IPS-11a (cell line): Measurements from ENCODE around the gene S1PR4.

Experiments used
- H3K4me3 ChIP-seq: one replicate; pipeline ENCODE4 v1.5.1; 2013; ENCODE audit warnings: low read depth, low read length, control low read depth

The S1PR4 gene, protein sequence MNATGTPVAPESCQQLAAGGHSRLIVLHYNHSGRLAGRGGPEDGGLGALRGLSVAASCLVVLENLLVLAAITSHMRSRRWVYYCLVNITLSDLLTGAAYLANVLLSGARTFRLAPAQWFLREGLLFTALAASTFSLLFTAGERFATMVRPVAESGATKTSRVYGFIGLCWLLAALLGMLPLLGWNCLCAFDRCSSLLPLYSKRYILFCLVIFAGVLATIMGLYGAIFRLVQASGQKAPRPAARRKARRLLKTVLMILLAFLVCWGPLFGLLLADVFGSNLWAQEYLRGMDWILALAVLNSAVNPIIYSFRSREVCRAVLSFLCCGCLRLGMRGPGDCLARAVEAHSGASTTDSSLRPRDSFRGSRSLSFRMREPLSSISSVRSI

GRCh38 chr19:3178377-3178972 lies at the start of gene S1PR4:
TSS of gene S1PR4 (plus strand) at chr19:3178769. CDS start at chr19:3178793, 24 bp downstream.
- H3K4me3 ChIP-seq = no peak within 1 kb of the TSS

- no peak overlapping the region for H3K4me3 ChIP-seq
These were observed 49.5 kb upstream of the S1PR4 start for GRCh38 chr19:3129112-3129511.

- no peak overlapping the region for H3K4me3 ChIP-seq
These were observed 47.4 kb upstream of the S1PR4 start for GRCh38 chr19:3131168-3131567.

DNA sequence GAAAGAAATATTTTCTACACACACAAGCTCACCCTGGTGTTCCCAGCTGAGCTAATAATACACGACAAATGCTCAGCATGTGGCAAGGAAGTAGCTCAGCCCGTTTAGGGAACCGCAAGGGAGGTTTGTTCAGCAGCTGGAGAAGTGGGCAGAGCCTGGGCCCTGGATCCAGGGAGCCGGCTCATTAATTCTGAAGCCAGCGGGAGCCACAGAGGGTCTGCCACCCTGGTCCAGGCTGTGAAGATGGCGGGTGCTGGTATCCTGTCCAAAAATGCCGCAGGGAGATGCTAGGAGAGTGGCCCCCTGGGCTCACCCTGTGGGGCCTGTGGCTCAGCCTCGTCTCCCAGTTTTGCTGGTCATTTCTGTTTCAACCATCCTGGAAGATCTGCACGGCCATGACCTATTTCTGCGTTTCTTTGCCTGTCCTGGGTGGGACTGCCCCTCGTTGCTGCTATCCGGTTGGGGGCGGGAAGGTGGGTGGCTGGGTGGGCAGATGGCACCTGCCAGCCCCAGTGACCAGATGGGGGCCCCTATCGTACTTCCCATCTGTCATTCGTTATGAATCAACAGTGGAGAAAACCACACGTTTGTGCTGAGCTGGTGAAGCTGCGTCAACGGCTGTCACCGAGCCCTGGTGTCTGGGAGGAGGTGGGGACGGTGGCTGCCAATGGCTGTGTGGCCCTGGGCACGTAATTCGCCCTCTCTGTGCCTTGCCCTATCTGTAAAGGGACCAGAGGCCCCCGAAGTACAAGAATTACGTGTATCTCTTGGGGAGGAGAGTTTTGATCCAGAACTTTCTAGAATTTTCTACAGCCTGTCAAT lies 45.4 kb upstream of the S1PR4 start:
- no peak overlapping the region for H3K4me3 ChIP-seq

- H3K4me3 ChIP-seq = no peak overlapping the region
These were observed 44.8 kb upstream of the S1PR4 start for GRCh38 chr19:3133793-3134116.

DNA sequence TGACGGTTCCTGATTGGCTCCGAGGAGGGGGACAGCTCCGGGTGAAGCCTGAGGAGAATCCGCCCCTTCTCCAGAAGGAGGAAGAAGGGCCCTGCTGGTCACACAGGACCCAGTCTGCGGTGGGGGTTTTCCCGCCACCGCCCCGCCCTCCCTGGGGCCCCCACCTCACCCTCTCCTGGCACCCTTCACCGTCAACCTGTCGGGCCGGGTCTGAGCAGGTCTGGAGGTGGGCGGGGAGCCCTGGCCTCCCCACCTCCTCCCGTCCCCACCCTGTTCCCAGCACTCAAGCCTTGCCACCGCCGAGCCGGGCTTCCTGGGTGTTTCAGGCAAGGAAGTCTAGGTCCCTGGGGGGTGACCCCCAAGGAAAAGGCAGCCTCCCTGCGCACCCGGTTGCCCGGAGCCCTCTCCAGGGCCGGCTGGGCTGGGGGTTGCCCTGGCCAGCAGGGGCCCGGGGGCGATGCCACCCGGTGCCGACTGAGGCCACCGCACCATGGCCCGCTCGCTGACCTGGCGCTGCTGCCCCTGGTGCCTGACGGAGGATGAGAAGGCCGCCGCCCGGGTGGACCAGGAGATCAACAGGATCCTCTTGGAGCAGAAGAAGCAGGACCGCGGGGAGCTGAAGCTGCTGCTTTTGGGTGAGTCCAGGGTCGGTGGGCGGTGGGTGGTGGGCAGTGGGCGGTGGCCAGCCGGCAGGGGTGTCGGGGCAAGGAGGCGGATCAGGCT lies 42.4 kb upstream of the S1PR4 start, which contains the start of gene GNA15:
Gene GNA15 (plus strand): TSS at position 73 of the 723 bp plus-strand sequence. CDS start 418 bp downstream, at position 491.
- no peak within 1 kb of the TSS for H3K4me3 ChIP-seq

DNA sequence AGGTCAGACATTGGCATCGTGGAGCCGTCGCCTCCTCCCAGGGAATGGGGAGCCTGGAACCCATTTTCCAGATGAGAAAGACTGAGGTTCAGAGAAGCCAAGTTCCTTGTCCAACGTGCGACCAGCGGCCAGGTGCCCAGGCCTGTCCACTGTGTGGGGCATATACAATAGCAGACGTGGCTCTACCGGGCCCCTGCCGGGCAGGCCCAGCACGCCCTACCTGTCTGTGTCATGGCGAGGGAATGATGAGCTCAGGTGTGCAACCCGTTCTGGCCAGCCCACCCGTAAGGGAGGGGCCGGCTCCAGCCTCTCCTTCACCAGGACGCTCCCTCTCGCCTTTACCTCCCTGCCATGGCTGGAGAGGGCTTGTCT lies 41.9 kb upstream of the S1PR4 start:
- H3K4me3 ChIP-seq = no peak overlapping the region

DNA sequence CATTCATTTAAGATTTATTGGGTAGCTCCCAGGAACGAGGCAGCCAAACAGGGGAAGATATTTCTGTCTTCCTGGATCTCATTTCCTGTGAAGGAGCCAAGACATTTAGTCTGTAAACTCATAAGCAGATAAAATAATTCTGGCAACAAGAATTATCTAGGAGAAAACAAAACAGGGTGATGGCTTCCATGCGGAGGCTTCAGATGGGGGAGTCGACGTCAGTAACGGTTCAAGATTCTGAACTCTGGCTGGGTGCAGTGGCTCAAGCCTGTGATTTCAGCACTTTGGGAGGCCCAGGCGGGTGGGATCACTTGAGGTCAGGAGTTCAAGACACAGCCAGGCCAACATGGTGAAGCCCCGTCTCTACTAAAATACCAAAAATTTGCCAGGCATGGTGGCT lies 41.5 kb upstream of the S1PR4 start:
- H3K4me3 ChIP-seq = no peak overlapping the region

GRCh38 chr19:3138268-3138667 lies 40.3 kb upstream of the S1PR4 start:
- no peak overlapping the region for H3K4me3 ChIP-seq

GRCh38 chr19:3140667-3141038 lies 37.9 kb upstream of the S1PR4 start:
- H3K4me3 ChIP-seq = no peak overlapping the region

- no peak overlapping the region for H3K4me3 ChIP-seq
These were observed 36.3 kb upstream of the S1PR4 start for GRCh38 chr19:3142292-3142670.

DNA sequence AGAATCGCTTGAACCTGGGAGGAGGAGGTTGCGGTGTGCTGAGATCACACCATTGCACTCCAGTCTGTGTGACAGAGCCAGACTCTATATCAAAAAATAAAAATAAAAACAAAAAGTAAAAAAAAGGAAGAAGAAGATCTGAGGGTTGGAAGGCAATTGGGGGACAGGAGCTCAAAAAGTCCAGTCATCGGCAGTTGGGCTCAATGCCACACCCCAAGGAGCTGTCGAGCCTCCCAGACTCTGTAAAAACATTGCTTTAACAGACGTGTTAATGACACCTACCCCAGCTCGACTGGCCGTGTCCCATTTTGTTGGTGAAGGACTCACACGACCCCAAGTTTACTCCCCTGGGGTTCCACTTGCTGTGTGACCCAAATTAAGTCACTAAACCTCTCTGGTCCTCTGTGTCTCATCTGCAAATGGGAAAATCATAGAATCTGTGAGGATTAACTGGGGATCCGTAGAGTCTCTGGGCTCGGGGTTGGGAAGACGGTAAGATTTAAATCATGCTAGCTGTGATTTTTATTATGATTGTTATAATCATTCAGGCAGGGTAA lies 35.7 kb upstream of the S1PR4 start:
- H3K4me3 ChIP-seq = no peak overlapping the region

DNA sequence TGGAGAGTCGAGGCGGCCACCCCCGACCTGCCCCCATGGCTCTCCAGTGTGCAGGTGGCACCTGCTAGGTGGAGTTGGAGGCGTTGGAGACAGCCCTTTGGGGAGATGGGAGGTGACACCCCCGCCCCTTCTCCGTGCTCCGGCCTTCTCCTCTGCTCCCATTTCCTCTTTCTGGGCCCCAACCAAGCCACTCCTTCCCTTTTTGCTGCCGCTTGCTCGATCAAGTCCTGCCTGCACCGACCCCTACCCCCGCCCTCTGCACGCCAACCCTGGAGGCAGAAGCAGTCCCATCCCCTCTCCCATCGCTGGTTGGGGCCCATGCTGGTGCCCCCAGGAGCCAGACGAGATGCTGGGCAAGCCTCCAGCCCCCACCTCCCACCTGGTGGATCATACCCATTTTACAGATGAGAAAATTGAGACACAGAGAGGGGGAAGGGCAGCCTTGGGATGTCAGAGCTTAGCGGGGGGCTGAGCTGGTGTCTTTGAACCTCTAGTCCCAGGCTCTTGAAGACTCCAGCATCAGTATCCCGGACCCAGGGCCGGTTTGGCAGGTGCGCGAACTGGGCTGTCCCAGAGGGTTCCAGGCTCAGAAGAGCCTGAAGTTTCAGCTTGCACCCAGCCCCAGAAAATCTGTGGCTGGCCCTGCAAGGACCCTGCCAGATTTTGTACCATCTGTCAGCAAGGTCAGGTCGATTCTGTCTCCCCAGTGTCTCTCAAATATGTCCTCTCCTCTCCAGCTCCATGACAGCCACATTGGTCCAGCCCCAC lies 32.5 kb upstream of the S1PR4 start:
- no peak overlapping the region for H3K4me3 ChIP-seq

DNA sequence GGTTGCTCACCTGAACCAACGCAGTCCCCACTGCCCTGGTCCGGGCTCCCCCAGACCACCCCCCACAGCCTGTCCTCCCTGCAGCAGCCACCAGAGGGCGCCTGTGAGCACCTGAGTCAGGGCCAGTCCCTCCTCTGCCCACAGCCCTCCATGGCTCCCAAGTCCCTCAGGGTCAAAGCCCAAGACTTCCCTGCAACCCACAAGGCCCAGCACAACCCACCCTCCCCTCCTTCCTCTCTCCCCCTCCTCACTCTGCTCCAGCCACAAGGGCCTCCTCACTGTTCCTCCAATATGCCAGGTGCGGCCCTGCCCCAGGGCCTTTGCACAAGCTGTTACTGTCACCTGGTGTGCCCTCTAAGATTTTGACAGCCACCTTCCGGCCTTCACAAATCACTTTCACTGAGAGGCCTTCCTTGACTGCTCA lies 31.9 kb upstream of the S1PR4 start:
- no peak overlapping the region for H3K4me3 ChIP-seq

DNA sequence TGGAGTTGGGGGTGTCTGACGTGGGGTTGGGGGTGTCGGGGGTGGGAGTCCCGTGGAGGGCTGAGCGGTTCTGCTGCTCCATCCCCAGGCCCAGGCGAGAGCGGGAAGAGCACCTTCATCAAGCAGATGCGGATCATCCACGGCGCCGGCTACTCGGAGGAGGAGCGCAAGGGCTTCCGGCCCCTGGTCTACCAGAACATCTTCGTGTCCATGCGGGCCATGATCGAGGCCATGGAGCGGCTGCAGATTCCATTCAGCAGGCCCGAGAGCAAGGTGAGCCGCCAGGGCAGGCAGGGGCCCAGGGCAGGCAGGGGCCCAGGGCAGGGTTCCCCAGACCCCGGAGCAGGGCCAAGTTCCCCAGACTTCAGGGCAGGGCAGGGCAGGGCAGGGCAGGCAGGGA lies 30.1 kb upstream of the S1PR4 start:
- no peak overlapping the region for H3K4me3 ChIP-seq

- no peak overlapping the region for H3K4me3 ChIP-seq
These were observed 29.5 kb upstream of the S1PR4 start for GRCh38 chr19:3149089-3149488.

DNA sequence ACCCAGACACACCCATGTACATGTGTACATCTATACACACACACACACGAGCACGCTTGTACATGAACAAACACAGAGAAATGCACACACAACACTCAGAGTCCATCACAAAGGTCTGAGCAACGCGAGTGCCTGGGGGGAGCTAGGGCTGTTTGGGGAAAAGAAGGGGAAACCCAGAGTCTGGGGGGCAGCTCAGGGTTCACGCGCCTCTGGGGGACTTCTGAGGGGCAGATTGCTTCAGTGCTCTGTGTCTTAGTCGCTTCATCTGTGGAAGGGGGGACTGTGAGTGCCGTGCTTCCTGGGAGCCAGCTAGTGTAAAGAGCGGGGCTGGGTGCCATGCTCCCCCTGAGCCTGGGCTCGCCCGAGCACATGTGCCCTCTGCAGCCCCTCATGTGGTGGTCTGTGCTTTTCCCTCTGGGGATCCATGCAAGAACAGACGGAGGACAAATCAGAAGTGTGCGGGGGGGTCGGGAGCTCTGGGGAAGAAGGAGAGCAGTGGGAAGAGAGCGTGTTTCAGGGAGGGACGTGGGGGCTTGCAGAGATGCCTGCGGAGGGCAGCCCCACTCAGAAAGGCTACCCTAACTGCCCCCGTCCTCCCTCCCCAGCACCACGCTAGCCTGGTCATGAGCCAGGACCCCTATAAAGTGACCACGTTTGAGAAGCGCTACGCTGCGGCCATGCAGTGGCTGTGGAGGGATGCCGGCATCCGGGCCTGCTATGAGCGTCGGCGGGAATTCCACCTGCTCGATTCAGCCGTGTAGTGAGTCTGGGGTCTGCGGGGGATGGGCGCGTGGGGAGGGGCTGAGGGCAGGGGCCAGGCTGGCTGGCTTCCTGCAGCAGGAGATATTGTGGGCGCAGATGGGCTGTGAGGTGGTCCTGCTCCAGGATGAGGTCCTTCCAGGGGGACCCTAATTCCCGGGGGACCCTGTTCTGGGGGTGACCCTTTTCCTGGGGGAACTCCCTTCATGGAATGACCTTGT lies 28.8 kb upstream of the S1PR4 start:
- H3K4me3 ChIP-seq = no peak overlapping the region

DNA sequence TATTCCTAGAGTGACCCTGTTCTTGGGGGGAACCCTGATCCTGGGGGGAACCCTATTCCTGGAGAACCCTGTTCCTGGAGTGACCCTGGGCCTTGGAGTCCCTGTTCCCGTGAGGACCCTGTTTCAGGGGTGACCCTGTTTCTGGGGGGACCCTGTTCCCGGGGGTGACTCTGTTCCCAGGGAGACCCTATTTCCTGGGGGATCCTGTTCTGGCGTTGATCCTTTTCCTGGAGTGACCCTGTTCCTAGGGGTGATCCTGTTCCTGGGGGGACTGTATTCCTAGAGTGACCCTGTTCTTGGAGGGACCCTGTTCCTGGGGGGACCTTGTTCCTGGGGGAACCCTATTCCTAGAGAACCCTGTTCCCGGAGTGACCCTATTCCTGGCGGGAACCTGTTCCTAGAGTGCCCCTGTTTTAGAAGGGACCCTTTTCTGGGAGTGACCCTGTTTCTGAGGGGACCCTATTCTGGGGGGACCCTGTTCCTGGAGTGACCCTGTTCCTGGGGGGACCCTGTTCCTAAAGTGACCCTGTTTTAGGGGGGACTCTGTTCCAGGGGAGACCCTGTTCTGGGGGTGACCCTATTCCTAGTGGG lies 27.7 kb upstream of the S1PR4 start:
- no peak overlapping the region for H3K4me3 ChIP-seq
